GM21390 (cell line): ENCODE data around the gene MYO5B.
"Not testable (repeated sequence)": the region's sequence is repeated elsewhere in the genome, so short reads cannot be mapped to it uniquely, and the experiment has no call there.

Experiments used
- ATAC-seq: cut with Tn5 transposase; IDR thresholded peaks from one replicate; pipeline ENCODE4 v1.9.1; 2021; ENCODE audit not compliant: unreplicated experiment

The MYO5B gene

GRCh38 chr18:49845629-49846360, 349.2 kb downstream of the MYO5B start:
- ATAC-seq = no peak

GRCh38 chr18:49844903-49845302, 350.0 kb downstream of the MYO5B start:
- no peak for ATAC-seq

GRCh38 chr18:49843778-49844625, 350.9 kb downstream of the MYO5B start:
- ATAC-seq = no peak

- no peak for ATAC-seq
Measured at GRCh38 chr18:49843131-49843530, 351.8 kb downstream of the MYO5B start.

- no peak for ATAC-seq
Measured at GRCh38 chr18:49842656-49843055, 352.3 kb downstream of the MYO5B start.

- ATAC-seq = no peak
Measured at GRCh38 chr18:49841236-49842217, 353.4 kb downstream of the MYO5B start.

- ATAC-seq = no peak
Measured at GRCh38 chr18:49839012-49839411, 355.9 kb downstream of the MYO5B start.

- no peak for ATAC-seq
Measured at GRCh38 chr18:49838381-49838780, 356.6 kb downstream of the MYO5B start.

- ATAC-seq = no peak
Measured at GRCh38 chr18:49837889-49838288, 357.1 kb downstream of the MYO5B start.

- not testable (repeated sequence) for ATAC-seq
Measured at GRCh38 chr18:49837316-49837835, 357.6 kb downstream of the MYO5B start.

GRCh38 chr18:49835405-49835804, 359.5 kb downstream of the MYO5B start:
- no peak for ATAC-seq

GRCh38 chr18:49834258-49834657, 360.7 kb downstream of the MYO5B start:
- ATAC-seq = no peak

- ATAC-seq = no peak
Measured at GRCh38 chr18:49833814-49834213, 361.1 kb downstream of the MYO5B start.

- no peak for ATAC-seq
Measured at GRCh38 chr18:49832221-49832647, 362.7 kb downstream of the MYO5B start.

- no peak for ATAC-seq
Measured at GRCh38 chr18:49827996-49828395, 367.0 kb downstream of the MYO5B start.

- ATAC-seq = peak; percentile 70
Measured at GRCh38 chr18:49819823-49820671, 374.9 kb downstream of the MYO5B start.

- no peak for ATAC-seq
Measured at GRCh38 chr18:49819071-49819662, 375.8 kb downstream of the MYO5B start.

- no peak for ATAC-seq
Measured at GRCh38 chr18:49817947-49818346, 377.0 kb downstream of the MYO5B start.

GRCh38 chr18:49815927-49816326, 379.0 kb downstream of the MYO5B start:
- no peak for ATAC-seq

GRCh38 chr18:49814147-49814499, 380.8 kb downstream of the MYO5B start:
- ATAC-seq = peak; percentile 23
